NCI-H2107 treated with DMSO at 0.1 percent for 48 hours (cell line): Measurements from ENCODE around the gene PLCH1.
A peak's percentile ranks its signal among the peaks of the same experiment; 100 is the strongest.

Experiments
- DNase-seq: peaks from one replicate; lab custom pipeline; 2025; ENCODE audit not compliant: unreplicated experiment; lab: John Stamatoyannopoulos, UW

PLCH1 gene

GRCh38 chr3:155745795-155746550 is 1.1 kb upstream of the PLCH1 start:
- peak; percentile 71 for DNase-seq

- DNase-seq, result peak; percentile 31
Observed at GRCh38 chr3:155744010-155744625, 753 bp downstream of the PLCH1 start.

- DNase-seq, result no peak
Observed at GRCh38 chr3:155743606-155744005, 1.3 kb downstream of the PLCH1 start.

- no peak for DNase-seq
Observed at GRCh38 chr3:155742349-155742965, 2.4 kb downstream of the PLCH1 start.

- no peak for DNase-seq
Observed at GRCh38 chr3:155741603-155742002, 3.3 kb downstream of the PLCH1 start.

- DNase-seq, result no peak
Observed at GRCh38 chr3:155741101-155741500, 3.8 kb downstream of the PLCH1 start.

GRCh38 chr3:155739154-155739553 is 5.7 kb downstream of the PLCH1 start:
- DNase-seq, result no peak

- DNase-seq, result no peak
Observed at GRCh38 chr3:155738580-155739076, 6.2 kb downstream of the PLCH1 start.

GRCh38 chr3:155737844-155738460 is 6.9 kb downstream of the PLCH1 start:
- DNase-seq, result no peak

GRCh38 chr3:155736381-155736780 is 8.5 kb downstream of the PLCH1 start:
- no peak for DNase-seq

- DNase-seq, result no peak
Observed at GRCh38 chr3:155730843-155731242, 14.0 kb downstream of the PLCH1 start.

GRCh38 chr3:155727836-155728235 is 17.0 kb downstream of the PLCH1 start:
- DNase-seq, result no peak

- no peak for DNase-seq
Observed at GRCh38 chr3:155714295-155714718, 30.6 kb downstream of the PLCH1 start.

GRCh38 chr3:155712008-155712407 is 32.9 kb downstream of the PLCH1 start:
- DNase-seq, result no peak

GRCh38 chr3:155704771-155705559 is 39.9 kb downstream of the PLCH1 start:
- no peak for DNase-seq

GRCh38 chr3:155704061-155704460 is 40.8 kb downstream of the PLCH1 start:
- no peak for DNase-seq

- DNase-seq, result no peak
Observed at GRCh38 chr3:155702745-155703591, 41.9 kb downstream of the PLCH1 start.

- DNase-seq, result peak; percentile 57
Observed at GRCh38 chr3:155701882-155702465, 42.9 kb downstream of the PLCH1 start.

GRCh38 chr3:155697542-155697941 is 47.3 kb downstream of the PLCH1 start:
- DNase-seq, result no peak

GRCh38 chr3:155690921-155691320 is 54.0 kb downstream of the PLCH1 start:
- no peak for DNase-seq
